ENCODE results near the gene CCL26. TPM values are rescaled to one million over a fixed set of nuclear protein-coding genes. Genes with fewer than 3 reads are reported as not detected.

CCL26 gene
- total RNA-seq, 1 experiment from 2014 or later = 0.49 TPM

DNA sequence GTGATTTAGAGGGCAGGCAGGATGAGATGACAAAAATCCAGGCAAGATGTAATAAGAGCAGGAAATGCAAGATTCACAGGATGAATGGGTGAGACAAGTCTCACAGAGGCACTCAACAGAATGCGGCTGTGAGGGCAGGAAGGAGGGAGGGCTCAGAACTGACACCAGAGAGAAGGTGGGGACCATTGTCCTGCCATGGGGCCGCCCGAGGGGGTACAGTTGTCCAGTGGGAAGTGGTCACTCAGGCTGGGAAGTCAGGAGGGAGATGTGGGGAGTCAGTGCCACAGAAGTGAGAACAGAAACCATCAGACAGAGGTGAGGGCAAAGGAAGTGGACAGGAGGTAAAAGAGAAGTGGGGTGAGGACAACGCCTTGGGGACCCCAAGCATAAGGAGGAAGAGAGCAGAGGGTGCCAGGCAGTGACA is 42.1 kb downstream of the CCL26 start (continued):
- TF ChIP-seq ZNF274 (IDR thresholded peaks at IDR 0.05; ENCODE audit: low read depth, low read length) = no peak
- TF ChIP-seq TCF7L2 (IDR thresholded peaks at IDR 0.05; ENCODE audit: borderline replicate concordance, extremely low read depth, insufficient read depth, insufficient read length) = no peak
- no peak for TF ChIP-seq POLR2AphosphoS5 (IDR thresholded peaks at IDR 0.05; ENCODE audit: low read depth, low read length)
- TF ChIP-seq SIN3A (IDR thresholded peaks at IDR 0.05; ENCODE audit: low read depth) = no peak
- no peak for TF ChIP-seq YY1 (IDR thresholded peaks at IDR 0.05; ENCODE audit: extremely low read depth, insufficient replicate concordance, low read depth, low read length)
- TF ChIP-seq EZH2 (IDR thresholded peaks at IDR 0.05) = no peak
- TF ChIP-seq, protein P1, sequence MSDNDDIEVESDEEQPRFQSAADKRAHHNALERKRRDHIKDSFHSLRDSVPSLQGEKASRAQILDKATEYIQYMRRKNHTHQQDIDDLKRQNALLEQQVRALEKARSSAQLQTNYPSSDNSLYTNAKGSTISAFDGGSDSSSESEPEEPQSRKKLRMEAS (IDR thresholded peaks at IDR 0.05) = no peak
- TF ChIP-seq SRF (IDR thresholded peaks at IDR 0.05; ENCODE audit: low read depth) = no peak

DNA sequence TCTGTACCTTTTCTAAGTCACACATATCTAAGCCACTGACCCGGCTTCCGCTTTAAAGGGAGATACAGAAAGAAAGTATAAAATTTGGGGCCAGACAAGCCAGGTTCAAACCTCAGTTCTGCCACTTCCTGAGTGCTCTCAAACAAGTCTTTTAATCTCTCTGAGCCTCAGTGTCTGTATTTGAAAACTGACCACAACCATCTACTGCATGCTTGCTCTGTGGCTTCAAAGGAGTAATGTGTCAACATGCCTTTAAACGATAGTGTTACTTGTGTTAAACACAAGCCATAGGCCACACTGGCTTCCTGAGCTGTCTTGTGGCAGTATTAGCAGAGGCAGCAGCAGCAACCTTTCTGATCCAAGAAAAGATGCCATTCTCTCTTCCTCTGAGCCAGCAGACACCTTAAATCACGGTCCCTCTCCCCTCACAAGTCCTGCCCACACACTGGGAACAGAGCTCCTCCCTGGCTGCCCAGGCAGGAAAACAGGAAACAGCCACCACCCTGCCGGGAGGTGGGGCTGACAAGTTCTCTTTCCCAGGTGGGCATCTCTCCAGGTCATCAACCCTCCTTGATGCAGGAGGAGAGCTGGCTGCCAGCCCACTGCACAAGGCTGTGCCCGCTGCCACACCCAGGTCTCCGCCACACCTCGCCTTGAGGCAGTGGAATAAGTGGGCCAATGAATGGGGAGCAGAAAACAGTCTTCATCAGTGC is 44.0 kb downstream of the CCL26 start:
- Histone ChIP-seq H3K9me2 (ENCODE audit: insufficient read depth) (no peaks in the 10 kb centered on the region), H3K36me3 (ENCODE audit: control insufficient read depth in 1 of 2, insufficient read depth in 2 of 2, low read length in 2 of 2) (no peaks in the 10 kb centered on the region), H3K27ac (ENCODE audit: low read depth, low read length) (peak overlapping the region; percentile 91), H3K27me3 (ENCODE audit: insufficient read depth, low read length) (no peaks in the 10 kb centered on the region), H3K4me2 (ENCODE audit: low read length) (peak overlapping the region; percentile 79), H3K9ac (ENCODE audit: low read length) (peak overlapping the region; percentile 42), H2AFZ (ENCODE audit: low read depth, low read length, poor library complexity, severe bottlenecking) (peak overlapping the region; percentile 6), H3K4me1 (ENCODE audit: control insufficient read depth in 1 of 2, insufficient read depth in 2 of 2, low read length in 2 of 2) (peaks cover 40 to 43% of the 10 kb centered on the region in 2 experiments), H3K9me3 (ENCODE audit: control insufficient read depth in 1 of 2, insufficient read depth in 1 of 2, low read depth in 1 of 2, low read length in 2 of 2) (no peaks in the 10 kb centered on the region), H3K4me3 (replicated peaks in 1 of 2; ENCODE audit: low read depth in 1 of 2, low read length in 2 of 2) (peak overlapping the region; percentile 6 to 32), H4K20me1 (ENCODE audit: insufficient read depth) (no peaks in the 10 kb centered on the region), H3K79me2 (ENCODE audit: insufficient read depth, low read length) (no peaks in the 10 kb centered on the region)
- intact Hi-C loops (cut with micrococcal nuclease) = no loop called here
- ATAC-seq = peak; percentile 90
- ChIA-PET CTCF (no interaction called here), POLR2A (interaction anchor here (1.2 to 2.1 kb wide), 2 partner anchors 10 to 11 kb away, joined by 3 to 8 read pairs; partner anchors contain the start of gene HIP1), RAD21 (ENCODE audit: low non-redundant PET in 1 of 2, low total read pairs in 2 of 2, uncharacterized antibody in 2 of 2, unreplicated experiment in 2 of 2) (no interaction called here)
- TSS peak; percentile 84 for BruUV-seq (replicated peaks)
- DNase-seq (ENCODE audit: low read depth, low spot score) = peak; percentile 77
- TF ChIP-seq POLR2AphosphoS5 (IDR thresholded peaks at IDR 0.05; ENCODE audit: low read depth, low read length) = peak; percentile 62
- TF ChIP-seq SRF (IDR thresholded peaks at IDR 0.05; ENCODE audit: low read depth) = no peak; the same call in 1 of the 2 replicates
- TF ChIP-seq CBX3 (IDR thresholded peaks at IDR 0.05; ENCODE audit: low read depth) = 0 out of 2 replicates have a peak, but pooled peaks have one; percentile 22
- no peak for TF ChIP-seq TCF7L2 (IDR thresholded peaks at IDR 0.05; ENCODE audit: borderline replicate concordance, extremely low read depth, insufficient read depth, insufficient read length)
- TF ChIP-seq, protein P2, sequence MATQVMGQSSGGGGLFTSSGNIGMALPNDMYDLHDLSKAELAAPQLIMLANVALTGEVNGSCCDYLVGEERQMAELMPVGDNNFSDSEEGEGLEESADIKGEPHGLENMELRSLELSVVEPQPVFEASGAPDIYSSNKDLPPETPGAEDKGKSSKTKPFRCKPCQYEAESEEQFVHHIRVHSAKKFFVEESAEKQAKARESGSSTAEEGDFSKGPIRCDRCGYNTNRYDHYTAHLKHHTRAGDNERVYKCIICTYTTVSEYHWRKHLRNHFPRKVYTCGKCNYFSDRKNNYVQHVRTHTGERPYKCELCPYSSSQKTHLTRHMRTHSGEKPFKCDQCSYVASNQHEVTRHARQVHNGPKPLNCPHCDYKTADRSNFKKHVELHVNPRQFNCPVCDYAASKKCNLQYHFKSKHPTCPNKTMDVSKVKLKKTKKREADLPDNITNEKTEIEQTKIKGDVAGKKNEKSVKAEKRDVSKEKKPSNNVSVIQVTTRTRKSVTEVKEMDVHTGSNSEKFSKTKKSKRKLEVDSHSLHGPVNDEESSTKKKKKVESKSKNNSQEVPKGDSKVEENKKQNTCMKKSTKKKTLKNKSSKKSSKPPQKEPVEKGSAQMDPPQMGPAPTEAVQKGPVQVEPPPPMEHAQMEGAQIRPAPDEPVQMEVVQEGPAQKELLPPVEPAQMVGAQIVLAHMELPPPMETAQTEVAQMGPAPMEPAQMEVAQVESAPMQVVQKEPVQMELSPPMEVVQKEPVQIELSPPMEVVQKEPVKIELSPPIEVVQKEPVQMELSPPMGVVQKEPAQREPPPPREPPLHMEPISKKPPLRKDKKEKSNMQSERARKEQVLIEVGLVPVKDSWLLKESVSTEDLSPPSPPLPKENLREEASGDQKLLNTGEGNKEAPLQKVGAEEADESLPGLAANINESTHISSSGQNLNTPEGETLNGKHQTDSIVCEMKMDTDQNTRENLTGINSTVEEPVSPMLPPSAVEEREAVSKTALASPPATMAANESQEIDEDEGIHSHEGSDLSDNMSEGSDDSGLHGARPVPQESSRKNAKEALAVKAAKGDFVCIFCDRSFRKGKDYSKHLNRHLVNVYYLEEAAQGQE (IDR thresholded peaks at IDR 0.05; ENCODE audit: low read depth) = no peak
- TF ChIP-seq RAD21 (IDR thresholded peaks at IDR 0.05; ENCODE audit: low read depth) = peak; percentile 0; the same call in 1 of the 2 replicates
- no peak for TF ChIP-seq CEBPB (IDR thresholded peaks at IDR 0.05; ENCODE audit: low read depth)
- TF ChIP-seq FOSL1 (IDR thresholded peaks at IDR 0.05; ENCODE audit: low read depth) = no peak
- no peak for TF ChIP-seq EZH2 (IDR thresholded peaks at IDR 0.05)
- TF ChIP-seq ZFX (IDR thresholded peaks at IDR 0.05) = no peak
- no peak for TF ChIP-seq ZNF274 (IDR thresholded peaks at IDR 0.05; ENCODE audit: low read depth, low read length)
- peak; percentile 36 for TF ChIP-seq YY1 (IDR thresholded peaks at IDR 0.05; ENCODE audit: extremely low read depth, insufficient replicate concordance, low read depth, low read length)
- TF ChIP-seq SP1 (IDR thresholded peaks at IDR 0.05; ENCODE audit: low read depth) = peak; percentile 75
- TF ChIP-seq, protein P3, sequence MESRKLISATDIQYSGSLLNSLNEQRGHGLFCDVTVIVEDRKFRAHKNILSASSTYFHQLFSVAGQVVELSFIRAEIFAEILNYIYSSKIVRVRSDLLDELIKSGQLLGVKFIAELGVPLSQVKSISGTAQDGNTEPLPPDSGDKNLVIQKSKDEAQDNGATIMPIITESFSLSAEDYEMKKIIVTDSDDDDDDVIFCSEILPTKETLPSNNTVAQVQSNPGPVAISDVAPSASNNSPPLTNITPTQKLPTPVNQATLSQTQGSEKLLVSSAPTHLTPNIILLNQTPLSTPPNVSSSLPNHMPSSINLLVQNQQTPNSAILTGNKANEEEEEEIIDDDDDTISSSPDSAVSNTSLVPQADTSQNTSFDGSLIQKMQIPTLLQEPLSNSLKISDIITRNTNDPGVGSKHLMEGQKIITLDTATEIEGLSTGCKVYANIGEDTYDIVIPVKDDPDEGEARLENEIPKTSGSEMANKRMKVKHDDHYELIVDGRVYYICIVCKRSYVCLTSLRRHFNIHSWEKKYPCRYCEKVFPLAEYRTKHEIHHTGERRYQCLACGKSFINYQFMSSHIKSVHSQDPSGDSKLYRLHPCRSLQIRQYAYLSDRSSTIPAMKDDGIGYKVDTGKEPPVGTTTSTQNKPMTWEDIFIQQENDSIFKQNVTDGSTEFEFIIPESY (IDR thresholded peaks at IDR 0.05; ENCODE audit: extremely low read depth, insufficient replicate concordance, low read length) = no peak
- TF ChIP-seq, protein P1 (IDR thresholded peaks at IDR 0.05) = peak; percentile 51; the same call in 1 of the 2 replicates
- TF ChIP-seq EGR1 (IDR thresholded peaks at IDR 0.05; ENCODE audit: low read depth) = peak; percentile 52; the same call in 1 of the 2 replicates
